WTC11 (cell line): ENCODE results near the gene ARHGEF19.

Source experiments
- ELF4 ChIP-seq: sonication (generic); formaldehyde crosslinking; IDR thresholded peaks from 2 replicates; pipeline ENCODE4 v1.8.1; 2022; ENCODE audit warnings: low read depth, mild to moderate bottlenecking, moderate library complexity, missing genetic modification reagents
- EMX1 ChIP-seq: fragments of 250-450 bp; sonication (Bioruptor Pico); IDR thresholded peaks from 2 replicates; pipeline ENCODE4 v1.8.0; 2021; ENCODE audit warnings: mild to moderate bottlenecking
- JAZF1 ChIP-seq: fragments of 250-450 bp; sonication (Bioruptor Pico); IDR thresholded peaks from 2 replicates; pipeline ENCODE4 v1.9.0; 2021; ENCODE audit warnings: moderate library complexity, mild to moderate bottlenecking, inconsistent platforms
- NR1H2 ChIP-seq: sonication (generic); formaldehyde crosslinking; IDR thresholded peaks from 2 replicates; pipeline ENCODE4 v1.9.0; 2021; ENCODE audit warnings: mild to moderate bottlenecking, moderate library complexity, missing genetic modification reagents
- ZNF138 ChIP-seq: sonication (generic); formaldehyde crosslinking; conservative IDR thresholded peaks from 2 replicates; pipeline ENCODE4 v1.8.1; 2022; ENCODE audit warnings: mild to moderate bottlenecking, moderate library complexity, missing genetic modification reagents
- ZNF263 ChIP-seq: sonication (generic); formaldehyde crosslinking; IDR thresholded peaks from 2 replicates; pipeline ENCODE4 v1.8.1; 2022; ENCODE audit warnings: low read depth, mild to moderate bottlenecking, moderate library complexity, missing genetic modification reagents
- ZNF671 ChIP-seq: fragments of 250-450 bp; sonication (Bioruptor Pico); IDR thresholded peaks from 2 replicates; pipeline ENCODE4 v1.8.0; 2021; ENCODE audit warnings: mild to moderate bottlenecking
- TF ChIP-seq, protein P1 (sequence below): fragments of 200-600 bp; IDR thresholded peaks from 2 replicates; pipeline ENCODE4 v1.8.0; 2022; ENCODE audit warnings: antibody characterized with exemption
- TF ChIP-seq, protein P2 (sequence below): sonication (generic); formaldehyde crosslinking; IDR thresholded peaks from 2 replicates; pipeline ENCODE4 v1.8.1; 2023; ENCODE audit warnings: mild to moderate bottlenecking, missing genetic modification reagents
- TF ChIP-seq, protein P3 (sequence below): sonication (generic); formaldehyde crosslinking; IDR thresholded peaks from 2 replicates; pipeline ENCODE4 v1.8.1; 2022; ENCODE audit warnings: low read depth, mild to moderate bottlenecking, moderate library complexity, missing genetic modification reagents, borderline replicate concordance
- TF ChIP-seq, protein P4 (sequence below): sonication (generic); formaldehyde crosslinking; IDR thresholded peaks from 2 replicates; pipeline ENCODE4 v1.8.0; 2022; ENCODE audit warnings: mild to moderate bottlenecking, missing genetic modification reagents
- TF ChIP-seq, protein P5 (sequence below): fragments of 250-450 bp; sonication (Bioruptor Pico); IDR thresholded peaks from 2 replicates; pipeline ENCODE4 v2.1.2; 2022; ENCODE audit warnings: mild to moderate bottlenecking, moderate library complexity

DNA sequence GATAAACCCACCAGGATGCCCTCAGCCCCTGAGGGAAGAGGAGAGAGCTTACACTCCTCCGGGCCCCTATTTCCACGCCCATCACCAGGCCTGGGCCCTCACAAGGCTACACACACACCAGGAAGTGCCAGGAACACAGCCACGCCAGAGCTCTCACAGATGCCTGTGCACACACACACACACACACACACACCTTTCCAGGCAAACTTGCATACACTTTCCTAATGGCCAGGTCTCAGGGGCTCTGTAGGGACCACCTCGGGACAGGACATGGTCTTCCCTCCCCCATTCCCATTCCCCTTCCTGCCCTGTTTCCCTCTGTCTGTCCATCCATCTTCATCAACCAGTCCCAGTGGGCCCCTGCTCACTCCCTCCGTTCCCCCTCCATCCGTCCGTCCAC is 46.9 kb downstream of the ARHGEF19 start:
- no peak for TF ChIP-seq EMX1 (CRISPR knock-in tag)
- TF ChIP-seq, protein P1, sequence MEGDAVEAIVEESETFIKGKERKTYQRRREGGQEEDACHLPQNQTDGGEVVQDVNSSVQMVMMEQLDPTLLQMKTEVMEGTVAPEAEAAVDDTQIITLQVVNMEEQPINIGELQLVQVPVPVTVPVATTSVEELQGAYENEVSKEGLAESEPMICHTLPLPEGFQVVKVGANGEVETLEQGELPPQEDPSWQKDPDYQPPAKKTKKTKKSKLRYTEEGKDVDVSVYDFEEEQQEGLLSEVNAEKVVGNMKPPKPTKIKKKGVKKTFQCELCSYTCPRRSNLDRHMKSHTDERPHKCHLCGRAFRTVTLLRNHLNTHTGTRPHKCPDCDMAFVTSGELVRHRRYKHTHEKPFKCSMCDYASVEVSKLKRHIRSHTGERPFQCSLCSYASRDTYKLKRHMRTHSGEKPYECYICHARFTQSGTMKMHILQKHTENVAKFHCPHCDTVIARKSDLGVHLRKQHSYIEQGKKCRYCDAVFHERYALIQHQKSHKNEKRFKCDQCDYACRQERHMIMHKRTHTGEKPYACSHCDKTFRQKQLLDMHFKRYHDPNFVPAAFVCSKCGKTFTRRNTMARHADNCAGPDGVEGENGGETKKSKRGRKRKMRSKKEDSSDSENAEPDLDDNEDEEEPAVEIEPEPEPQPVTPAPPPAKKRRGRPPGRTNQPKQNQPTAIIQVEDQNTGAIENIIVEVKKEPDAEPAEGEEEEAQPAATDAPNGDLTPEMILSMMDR = no peak
- no peak for TF ChIP-seq ZNF671 (CRISPR knock-in tag)
- TF ChIP-seq ZNF263 = no peak
- TF ChIP-seq, protein P2, sequence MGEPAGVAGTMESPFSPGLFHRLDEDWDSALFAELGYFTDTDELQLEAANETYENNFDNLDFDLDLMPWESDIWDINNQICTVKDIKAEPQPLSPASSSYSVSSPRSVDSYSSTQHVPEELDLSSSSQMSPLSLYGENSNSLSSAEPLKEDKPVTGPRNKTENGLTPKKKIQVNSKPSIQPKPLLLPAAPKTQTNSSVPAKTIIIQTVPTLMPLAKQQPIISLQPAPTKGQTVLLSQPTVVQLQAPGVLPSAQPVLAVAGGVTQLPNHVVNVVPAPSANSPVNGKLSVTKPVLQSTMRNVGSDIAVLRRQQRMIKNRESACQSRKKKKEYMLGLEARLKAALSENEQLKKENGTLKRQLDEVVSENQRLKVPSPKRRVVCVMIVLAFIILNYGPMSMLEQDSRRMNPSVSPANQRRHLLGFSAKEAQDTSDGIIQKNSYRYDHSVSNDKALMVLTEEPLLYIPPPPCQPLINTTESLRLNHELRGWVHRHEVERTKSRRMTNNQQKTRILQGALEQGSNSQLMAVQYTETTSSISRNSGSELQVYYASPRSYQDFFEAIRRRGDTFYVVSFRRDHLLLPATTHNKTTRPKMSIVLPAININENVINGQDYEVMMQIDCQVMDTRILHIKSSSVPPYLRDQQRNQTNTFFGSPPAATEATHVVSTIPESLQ (CRISPR knock-in tag) = no peak
- no peak for TF ChIP-seq JAZF1 (CRISPR knock-in tag)
- TF ChIP-seq, protein P3, sequence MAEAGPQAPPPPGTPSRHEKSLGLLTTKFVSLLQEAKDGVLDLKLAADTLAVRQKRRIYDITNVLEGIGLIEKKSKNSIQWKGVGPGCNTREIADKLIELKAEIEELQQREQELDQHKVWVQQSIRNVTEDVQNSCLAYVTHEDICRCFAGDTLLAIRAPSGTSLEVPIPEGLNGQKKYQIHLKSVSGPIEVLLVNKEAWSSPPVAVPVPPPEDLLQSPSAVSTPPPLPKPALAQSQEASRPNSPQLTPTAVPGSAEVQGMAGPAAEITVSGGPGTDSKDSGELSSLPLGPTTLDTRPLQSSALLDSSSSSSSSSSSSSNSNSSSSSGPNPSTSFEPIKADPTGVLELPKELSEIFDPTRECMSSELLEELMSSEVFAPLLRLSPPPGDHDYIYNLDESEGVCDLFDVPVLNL (CRISPR knock-in tag) = no peak
- no peak for TF ChIP-seq ELF4 (CRISPR knock-in tag)
- TF ChIP-seq, protein P4, sequence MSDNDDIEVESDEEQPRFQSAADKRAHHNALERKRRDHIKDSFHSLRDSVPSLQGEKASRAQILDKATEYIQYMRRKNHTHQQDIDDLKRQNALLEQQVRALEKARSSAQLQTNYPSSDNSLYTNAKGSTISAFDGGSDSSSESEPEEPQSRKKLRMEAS = no peak
- TF ChIP-seq, protein P5, sequence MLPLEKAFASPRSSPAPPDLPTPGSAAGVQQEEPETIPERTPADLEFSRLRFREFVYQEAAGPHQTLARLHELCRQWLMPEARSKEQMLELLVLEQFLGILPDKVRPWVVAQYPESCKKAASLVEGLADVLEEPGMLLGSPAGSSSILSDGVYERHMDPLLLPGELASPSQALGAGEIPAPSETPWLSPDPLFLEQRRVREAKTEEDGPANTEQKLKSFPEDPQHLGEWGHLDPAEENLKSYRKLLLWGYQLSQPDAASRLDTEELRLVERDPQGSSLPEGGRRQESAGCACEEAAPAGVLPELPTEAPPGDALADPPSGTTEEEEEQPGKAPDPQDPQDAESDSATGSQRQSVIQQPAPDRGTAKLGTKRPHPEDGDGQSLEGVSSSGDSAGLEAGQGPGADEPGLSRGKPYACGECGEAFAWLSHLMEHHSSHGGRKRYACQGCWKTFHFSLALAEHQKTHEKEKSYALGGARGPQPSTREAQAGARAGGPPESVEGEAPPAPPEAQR = no peak
- TF ChIP-seq ZNF138 (CRISPR knock-in tag) = no peak
- no peak for TF ChIP-seq NR1H2 (CRISPR knock-in tag)
